ENCODE measurements around the gene PI16.

- no peak for TF ChIP-seq CTCF (IDR thresholded peaks at IDR 0.05)
- no peak for TF ChIP-seq POLR2AphosphoS5 (IDR thresholded peaks at IDR 0.05)
- no peak for TF ChIP-seq POLR2A (IDR thresholded peaks at IDR 0.05)
Observed at GRCh38 chr6:36969240-36969691, 14.7 kb downstream of the PI16 start.
